ENCODE results near the gene IRF3. TPM values are rescaled to one million over a fixed set of nuclear protein-coding genes. Genes with fewer than 3 reads are reported as not detected.

The IRF3 gene
- total RNA-seq, 1 experiment from 2014 or later: 131 TPM

DNA sequence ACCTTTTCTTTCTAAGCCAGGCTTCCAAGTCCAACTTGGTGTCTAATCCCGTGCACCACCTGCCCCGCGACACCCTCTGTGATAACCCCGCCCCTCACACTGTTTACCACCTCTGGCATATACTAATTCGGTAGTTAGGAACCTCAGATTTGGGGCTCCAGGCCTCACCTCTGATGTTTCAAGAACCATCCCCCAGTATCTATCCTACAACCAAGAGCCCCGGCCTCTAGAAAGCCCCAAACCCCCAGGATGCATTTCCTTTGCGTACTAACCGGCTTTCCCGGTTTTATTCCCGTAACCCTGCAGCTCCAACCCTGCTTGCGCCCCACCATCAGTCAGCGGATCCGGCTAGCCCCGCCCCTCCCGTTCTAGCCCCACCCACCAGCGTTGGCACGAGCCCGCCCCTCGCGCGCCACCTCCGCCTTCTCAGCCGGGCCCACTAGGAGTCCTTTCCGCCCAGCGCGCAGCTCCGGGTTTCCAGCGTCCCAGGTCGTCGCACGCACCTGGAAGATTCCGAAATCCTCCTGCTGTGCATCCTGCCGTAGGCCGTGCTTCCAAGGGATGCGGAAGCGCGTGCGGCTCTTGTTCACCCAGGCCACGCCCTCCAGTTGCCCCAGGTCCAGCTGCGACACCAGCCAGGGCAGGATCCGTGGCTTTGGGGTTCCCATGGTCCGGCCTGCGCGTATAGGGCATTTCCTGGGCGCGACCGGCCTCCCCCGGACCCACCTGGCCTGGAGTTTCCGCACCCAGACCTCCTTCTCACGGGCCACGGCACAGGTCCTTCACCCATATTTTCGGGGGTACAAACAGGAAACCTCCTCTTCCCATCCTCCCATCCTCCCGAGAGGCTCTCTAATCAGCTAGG lies 1.3 kb downstream of the IRF3 start:
- H3K4me1 ChIP-seq: peaks cover 13% of the 10 kb centered on the region; the same call in 1 of the 2 replicates
- ChIA-PET POLR2A (interaction anchor here (0.6 to 2.6 kb wide), 8 partner anchors 12 to 514 kb away, joined by 3 to 24 read pairs (median 6); partner anchors contain the start of genes NOSIP, PRMT1, PRRG2 and RPS11), CTCF (interaction anchor here (0.6 to 2.0 kb wide), 6 partner anchors 9 to 94 kb away, joined by 4 to 14 read pairs (median 7); partner anchors contain the start of gene RRAS)
- Mint-ChIP-seq H3K4me1 (ENCODE audit: low read depth, unreplicated experiment) (peaks cover 18% of the 10 kb centered on the region), H3K27ac (ENCODE audit: unreplicated experiment) (peak overlapping the region; percentile 89), H3K9me3 (ENCODE audit: unreplicated experiment) (no peaks in the 10 kb centered on the region), H3K4me3 (ENCODE audit: unreplicated experiment) (peak overlapping the region; percentile 93), H3K36me3 (ENCODE audit: insufficient read depth, unreplicated experiment) (peaks cover 80% of the 10 kb centered on the region), H3K27me3 (ENCODE audit: insufficient read depth, unreplicated experiment) (no peaks in the 10 kb centered on the region)
- TF ChIP-seq, protein P1, sequence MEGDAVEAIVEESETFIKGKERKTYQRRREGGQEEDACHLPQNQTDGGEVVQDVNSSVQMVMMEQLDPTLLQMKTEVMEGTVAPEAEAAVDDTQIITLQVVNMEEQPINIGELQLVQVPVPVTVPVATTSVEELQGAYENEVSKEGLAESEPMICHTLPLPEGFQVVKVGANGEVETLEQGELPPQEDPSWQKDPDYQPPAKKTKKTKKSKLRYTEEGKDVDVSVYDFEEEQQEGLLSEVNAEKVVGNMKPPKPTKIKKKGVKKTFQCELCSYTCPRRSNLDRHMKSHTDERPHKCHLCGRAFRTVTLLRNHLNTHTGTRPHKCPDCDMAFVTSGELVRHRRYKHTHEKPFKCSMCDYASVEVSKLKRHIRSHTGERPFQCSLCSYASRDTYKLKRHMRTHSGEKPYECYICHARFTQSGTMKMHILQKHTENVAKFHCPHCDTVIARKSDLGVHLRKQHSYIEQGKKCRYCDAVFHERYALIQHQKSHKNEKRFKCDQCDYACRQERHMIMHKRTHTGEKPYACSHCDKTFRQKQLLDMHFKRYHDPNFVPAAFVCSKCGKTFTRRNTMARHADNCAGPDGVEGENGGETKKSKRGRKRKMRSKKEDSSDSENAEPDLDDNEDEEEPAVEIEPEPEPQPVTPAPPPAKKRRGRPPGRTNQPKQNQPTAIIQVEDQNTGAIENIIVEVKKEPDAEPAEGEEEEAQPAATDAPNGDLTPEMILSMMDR (IDR thresholded peaks at IDR 0.05; ENCODE audit: insufficient read depth in 1 of 2, low read depth in 1 of 2, low read length in 1 of 2, severe bottlenecking in 1 of 2, unreplicated experiment in 1 of 2): no peak
- H3K27me3 ChIP-seq (replicated peaks; ENCODE audit: control insufficient read depth, insufficient read depth, low read length): no peaks in the 10 kb centered on the region
- peaks cover 8% of the 10 kb centered on the region for H3K9me3 ChIP-seq
- no TSS peak for BruUV-seq (replicated peaks)
- DNase-seq: peak; percentile 93 to 95
- H3K4me3 ChIP-seq (ENCODE audit: low read depth, low read length): peak overlapping the region; percentile 86
- intact Hi-C loops (cut with micrococcal nuclease; ENCODE audit: unreplicated experiment): loop anchor here (1.0 kb wide), 2 partner anchors 12 to 24 kb away; partner anchors contain the start of gene RRAS
- peaks cover 10% of the 10 kb centered on the region for H3K36me3 ChIP-seq (ENCODE audit: control insufficient read depth, insufficient read depth, low read length)

DNA sequence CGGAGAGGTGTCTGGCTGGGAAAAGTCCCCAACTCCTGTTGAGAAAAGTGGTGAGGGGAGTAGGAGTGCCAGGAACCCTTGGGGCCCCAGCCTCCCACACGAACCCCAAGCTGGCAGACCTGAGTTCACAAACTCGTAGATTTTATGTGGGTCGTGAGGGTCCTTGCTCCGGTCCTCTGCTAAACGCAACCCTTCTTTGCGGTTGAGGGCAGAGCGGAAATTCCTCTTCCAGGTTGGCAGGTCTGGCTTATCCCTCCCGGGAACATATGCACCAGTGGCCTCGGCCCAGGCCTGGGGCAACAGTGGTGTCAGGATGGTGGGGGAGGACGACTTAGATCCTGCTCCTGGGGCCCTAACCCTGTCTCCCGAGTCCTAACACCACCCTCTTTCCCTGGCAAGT lies 2.4 kb downstream of the IRF3 start:
- H3K27ac Mint-ChIP-seq (ENCODE audit: unreplicated experiment): peak overlapping the region; percentile 35
- BruUV-seq (replicated peaks): no TSS peak
- Histone ChIP-seq H3K4me3 (ENCODE audit: low read depth, low read length) (no peak overlapping the region), H3K27me3 (replicated peaks; ENCODE audit: control insufficient read depth, insufficient read depth, low read length) (no peaks in the 10 kb centered on the region), H3K4me1 (peaks cover 13% of the 10 kb centered on the region; the same call in 1 of the 2 replicates), H3K9me3 (peaks cover 8% of the 10 kb centered on the region), H3K36me3 (ENCODE audit: control insufficient read depth, insufficient read depth, low read length) (peaks cover 18% of the 10 kb centered on the region)
- intact Hi-C loops (cut with micrococcal nuclease; ENCODE audit: unreplicated experiment): no loop called here
- ChIA-PET POLR2A (no interaction called here), CTCF (interaction anchor here (0.6 to 1.5 kb wide), 2 partner anchors 18 to 59 kb away, joined by 4 to 7 read pairs; no protein-coding TSS in a partner anchor)
- H3K4me3 Mint-ChIP-seq (ENCODE audit: unreplicated experiment): no peak overlapping the region
- H3K27me3 Mint-ChIP-seq (ENCODE audit: insufficient read depth, unreplicated experiment): no peaks in the 10 kb centered on the region
- peaks cover 83% of the 10 kb centered on the region for H3K36me3 Mint-ChIP-seq (ENCODE audit: insufficient read depth, unreplicated experiment)
- no peak for DNase-seq
- H3K9me3 Mint-ChIP-seq (ENCODE audit: unreplicated experiment): no peaks in the 10 kb centered on the region
- H3K4me1 Mint-ChIP-seq (ENCODE audit: low read depth, unreplicated experiment): peaks cover 18% of the 10 kb centered on the region
- TF ChIP-seq, protein P1 (IDR thresholded peaks at IDR 0.05; ENCODE audit: insufficient read depth in 1 of 2, low read depth in 1 of 2, low read length in 1 of 2, severe bottlenecking in 1 of 2, unreplicated experiment in 1 of 2): no peak

- no peak overlapping the region for H3K27ac Mint-ChIP-seq (ENCODE audit: unreplicated experiment)
- H3K27me3 Mint-ChIP-seq (ENCODE audit: insufficient read depth, unreplicated experiment): no peaks in the 10 kb centered on the region
- H3K4me3 Mint-ChIP-seq (ENCODE audit: unreplicated experiment): no peak overlapping the region
- CTCF ChIA-PET: no interaction called here
- no peaks in the 10 kb centered on the region for H3K9me3 Mint-ChIP-seq (ENCODE audit: unreplicated experiment)
- peaks cover 13% of the 10 kb centered on the region; the same call in 1 of the 2 replicates for H3K4me1 ChIP-seq
- H3K36me3 Mint-ChIP-seq (ENCODE audit: insufficient read depth, unreplicated experiment): peaks cover 88% of the 10 kb centered on the region
- no peaks in the 10 kb centered on the region for H3K27me3 ChIP-seq (replicated peaks; ENCODE audit: control insufficient read depth, insufficient read depth, low read length)
- peaks cover 20% of the 10 kb centered on the region for H3K36me3 ChIP-seq (ENCODE audit: control insufficient read depth, insufficient read depth, low read length)
- POLR2A ChIA-PET: interaction anchor here (0.6 to 1.0 kb wide), 2 partner anchors 22 to 1328 kb away, joined by 3 read pairs; partner anchors contain the start of gene RRAS
- TF ChIP-seq, protein P1 (IDR thresholded peaks at IDR 0.05; ENCODE audit: insufficient read depth in 1 of 2, low read depth in 1 of 2, low read length in 1 of 2, severe bottlenecking in 1 of 2, unreplicated experiment in 1 of 2): no peak
- BruUV-seq (replicated peaks): no TSS peak
- peaks cover 14% of the 10 kb centered on the region for H3K4me1 Mint-ChIP-seq (ENCODE audit: low read depth, unreplicated experiment)
- peaks cover 8% of the 10 kb centered on the region for H3K9me3 ChIP-seq
- DNase-seq: no peak
- intact Hi-C loops (cut with micrococcal nuclease; ENCODE audit: unreplicated experiment): no loop called here
- no peak overlapping the region for H3K4me3 ChIP-seq (ENCODE audit: low read depth, low read length)
These were observed 3.6 kb downstream of the IRF3 start for GRCh38 chr19:49662011-49662410.
